GM21619 (cell line): ENCODE results near the gene TTC33.
"Not testable (repeated sequence)": the region's sequence is repeated elsewhere in the genome, so short reads cannot be mapped to it uniquely, and the experiment has no call there.

Experiments
- ATAC-seq: cut with Tn5 transposase; IDR thresholded peaks from one replicate; pipeline ENCODE4 v1.9.1; 2021; ENCODE audit not compliant: unreplicated experiment

The TTC33 gene

GRCh38 chr5:40780199-40780598 is 24.4 kb upstream of the TTC33 start:
- ATAC-seq = no peak

DNA sequence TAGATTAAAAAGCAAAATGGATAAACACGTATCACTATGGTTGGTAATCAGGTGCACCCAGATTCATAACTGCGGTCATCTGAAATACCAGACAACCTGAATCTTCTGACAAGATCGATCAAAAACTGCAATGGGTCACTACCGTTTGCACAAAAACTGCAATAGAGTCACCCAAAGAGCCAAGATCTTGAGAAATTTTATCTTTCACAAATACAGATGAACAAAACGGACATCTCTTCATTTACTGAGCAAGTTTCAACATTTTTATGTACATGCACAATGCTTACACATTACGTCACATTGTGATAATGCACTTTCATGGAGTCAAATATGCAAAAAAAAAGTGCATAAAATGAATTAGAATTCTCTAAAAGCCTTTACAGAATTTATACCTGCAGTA is 23.8 kb upstream of the TTC33 start:
- ATAC-seq = no peak

- ATAC-seq = no peak
Measured at GRCh38 chr5:40778133-40778532, 22.4 kb upstream of the TTC33 start.

DNA sequence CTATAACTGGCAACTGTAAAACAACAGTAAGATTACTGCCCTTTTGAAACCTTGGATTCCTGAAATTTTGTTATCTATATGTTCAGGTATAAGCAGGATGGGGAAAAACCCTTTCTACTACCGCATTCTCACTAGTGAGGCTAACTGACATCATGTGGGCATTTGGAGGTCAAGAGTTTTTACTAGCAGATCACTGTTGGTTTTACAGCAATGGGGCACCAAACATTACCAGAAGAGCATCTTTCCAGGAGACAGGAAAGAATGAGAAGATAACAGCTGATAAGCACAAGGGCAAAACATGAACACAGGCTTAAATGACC is 20.9 kb upstream of the TTC33 start:
- ATAC-seq = no peak

GRCh38 chr5:40775846-40776657 is 20.3 kb upstream of the TTC33 start:
- no peak for ATAC-seq

- no peak for ATAC-seq
Measured at GRCh38 chr5:40775085-40775845, 19.5 kb upstream of the TTC33 start.

GRCh38 chr5:40774623-40775022 is 18.9 kb upstream of the TTC33 start:
- no peak for ATAC-seq

GRCh38 chr5:40770764-40771163 is 15.0 kb upstream of the TTC33 start:
- no peak for ATAC-seq

DNA sequence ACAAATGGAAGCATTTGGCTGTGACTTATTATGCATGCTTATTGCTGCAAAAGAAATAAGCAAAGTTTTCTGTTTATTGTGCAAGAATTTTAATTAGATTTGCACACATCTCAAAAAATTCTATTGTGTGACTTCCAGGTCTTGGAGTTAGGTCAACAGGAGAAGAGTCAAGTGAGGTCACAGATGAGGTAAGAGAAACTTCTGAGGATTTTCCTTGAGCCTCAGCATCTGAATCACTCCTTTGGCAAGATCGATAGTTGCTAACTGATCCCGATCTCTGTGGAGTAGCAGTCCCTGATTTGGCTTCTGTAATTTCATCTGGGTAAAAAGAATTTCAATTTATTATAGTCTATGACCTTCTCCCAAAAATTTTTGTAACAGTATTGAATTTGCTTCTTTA is 6.9 kb upstream of the TTC33 start:
- no peak for ATAC-seq

- ATAC-seq = no peak
Measured at GRCh38 chr5:40757400-40757799, 1.6 kb upstream of the TTC33 start.

- ATAC-seq = peak; percentile 77
Measured at GRCh38 chr5:40755093-40755406, 711 bp downstream of the TTC33 start.

- ATAC-seq = peak; percentile 16
Measured at GRCh38 chr5:40754381-40755092, 1.2 kb downstream of the TTC33 start.

DNA sequence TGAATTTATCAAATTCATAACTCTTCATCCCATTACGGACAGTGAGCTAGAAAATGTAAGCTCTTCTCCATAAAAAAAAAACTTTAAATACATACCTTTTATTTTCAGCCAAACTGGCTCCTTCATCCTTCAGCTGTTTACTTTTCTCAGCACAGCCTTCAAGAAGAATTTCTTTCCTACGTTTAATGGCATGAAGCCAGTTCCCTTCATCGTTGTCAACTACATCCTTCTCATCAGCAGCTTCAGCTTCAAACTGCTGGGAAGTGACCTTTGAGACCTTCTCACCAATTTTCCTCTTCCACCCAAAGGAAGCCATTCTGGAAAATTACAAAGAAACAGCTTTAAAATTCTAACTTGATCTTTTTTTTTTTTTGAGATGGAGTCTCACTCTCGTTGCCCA is 9.1 kb downstream of the TTC33 start:
- no peak for ATAC-seq

- no peak for ATAC-seq
Measured at GRCh38 chr5:40743771-40744170, 12.0 kb downstream of the TTC33 start.

- ATAC-seq = no peak
Measured at GRCh38 chr5:40738502-40738901, 17.3 kb downstream of the TTC33 start.

DNA sequence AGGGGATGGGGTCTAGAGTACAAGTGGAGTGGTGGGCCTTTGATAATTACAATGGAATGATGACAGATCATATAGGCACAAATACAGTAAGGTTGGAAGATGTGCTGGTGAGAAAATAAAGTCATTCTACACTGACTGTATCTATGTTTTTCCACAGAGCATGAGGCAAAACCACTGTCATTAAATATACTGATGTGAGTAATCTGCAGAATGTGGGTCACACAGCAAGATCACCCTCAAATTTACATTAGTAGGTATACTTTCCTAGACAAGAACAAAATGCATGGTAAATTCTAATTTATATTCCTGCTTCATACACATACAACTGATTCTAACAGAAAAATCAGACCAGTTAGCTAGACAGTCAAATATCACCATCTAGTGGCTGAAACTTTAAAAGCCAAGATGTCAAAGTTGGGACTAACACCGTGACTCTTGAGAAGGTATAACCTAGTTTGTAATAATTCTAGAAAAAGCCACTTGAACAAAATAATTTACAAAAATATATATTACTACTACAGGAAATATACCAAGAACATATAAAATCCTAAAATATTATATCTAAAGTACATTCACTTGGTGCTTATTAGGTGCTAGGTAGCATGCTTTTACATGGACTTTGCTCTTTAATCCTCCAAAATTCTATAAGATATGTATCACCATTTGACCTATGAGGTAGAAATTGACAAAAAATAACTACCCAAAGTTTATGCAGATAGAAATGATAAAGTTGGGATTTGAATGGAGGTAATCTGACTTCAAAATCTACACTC is 19.5 kb downstream of the TTC33 start:
- ATAC-seq = peak; percentile 83

DNA sequence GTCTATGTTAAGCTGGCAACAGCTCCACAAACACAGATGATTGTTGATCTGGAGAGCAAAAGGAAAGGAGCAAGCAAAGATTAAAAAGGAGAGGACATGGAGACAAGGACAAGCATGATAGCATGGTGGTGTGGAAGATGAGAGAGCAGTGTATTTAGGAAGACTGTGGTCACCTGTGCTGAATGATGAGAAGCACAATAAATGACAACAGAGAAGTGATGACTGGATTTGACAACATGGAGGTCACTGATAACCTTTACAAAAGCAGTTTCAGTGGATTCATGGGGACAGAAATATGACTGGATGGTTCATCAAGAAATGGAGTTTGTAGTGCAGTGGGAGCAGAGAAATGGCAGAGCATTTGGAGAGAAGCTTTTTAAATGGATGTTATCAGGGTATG is 20.2 kb downstream of the TTC33 start:
- no peak for ATAC-seq

DNA sequence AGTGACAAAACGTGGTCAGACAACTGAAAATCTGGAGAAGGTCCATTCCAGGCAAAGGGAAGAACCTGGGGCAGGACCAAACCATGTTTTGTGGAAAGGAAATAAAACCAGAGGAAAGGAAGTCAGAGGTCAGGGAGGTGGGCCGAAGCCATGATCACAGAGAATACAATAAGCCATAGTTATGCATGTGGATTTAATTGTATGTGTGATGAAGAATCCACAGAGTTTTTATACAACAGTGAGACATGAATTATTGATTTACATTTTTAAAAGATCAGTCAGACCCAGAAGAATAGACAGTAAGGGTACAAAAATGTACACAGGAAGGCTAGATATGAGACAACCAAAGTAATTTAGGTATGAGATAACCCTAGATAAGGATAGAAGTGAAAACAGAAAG is 20.8 kb downstream of the TTC33 start:
- no peak for ATAC-seq

- ATAC-seq = no peak
Measured at GRCh38 chr5:40733879-40734563, 21.7 kb downstream of the TTC33 start.

DNA sequence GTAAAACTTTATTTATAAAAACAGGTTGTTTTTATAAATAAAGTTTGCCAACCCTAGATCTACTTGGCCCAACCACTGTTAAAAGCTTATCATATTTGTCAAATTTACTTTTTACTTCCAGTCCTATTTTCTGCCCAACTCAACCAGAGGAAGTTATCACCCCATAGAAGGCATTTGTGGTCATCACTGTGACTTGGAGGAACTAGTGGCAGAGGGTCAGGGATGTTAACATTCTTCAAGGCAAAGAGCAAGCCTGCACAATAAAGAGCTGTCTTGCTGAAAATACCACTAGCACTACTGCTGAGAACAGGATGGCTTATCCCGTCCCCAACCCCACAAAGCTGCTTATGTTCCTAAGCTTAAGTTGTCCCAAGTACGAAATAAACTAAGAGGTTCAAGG is 22.3 kb downstream of the TTC33 start:
- no peak for ATAC-seq

DNA sequence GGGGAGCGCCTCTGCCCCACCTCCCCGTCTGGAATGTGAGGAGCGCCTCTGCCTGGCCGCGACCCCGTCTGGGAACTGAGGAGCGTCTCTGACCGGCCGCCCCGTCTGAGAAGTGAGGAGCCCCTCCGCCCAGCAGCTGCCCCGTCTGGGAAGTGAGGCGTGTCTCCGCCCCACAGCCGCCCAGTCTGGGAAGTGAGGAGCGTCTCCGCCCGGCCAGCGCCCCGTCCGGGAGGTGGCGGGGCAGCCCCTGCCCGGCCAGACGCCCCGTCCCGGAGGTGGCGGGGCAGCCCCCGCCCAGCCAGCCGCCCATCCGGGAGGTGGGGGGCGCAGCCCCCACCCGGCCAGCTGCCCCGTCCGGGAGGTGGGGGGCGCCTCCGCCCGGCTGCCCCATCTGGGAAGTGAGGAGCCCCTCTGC is 33.3 kb downstream of the TTC33 start:
- not testable (repeated sequence) for ATAC-seq
